H1 (cell line): Measurements from ENCODE around the gene MGRN1. TPM values are rescaled to one million over a fixed set of nuclear protein-coding genes. Genes with fewer than 3 reads are reported as not detected.

Experiments
- CTCF ChIA-PET: fragments of 300-600 bp; sonication (Branson Sonifier 250); formaldehyde crosslinking; loops from one replicate; lab custom pipeline; 2021; ENCODE audit not compliant: partially characterized antibody; lab: Charles Lee
- POLR2A ChIA-PET: fragments of 300-600 bp; sonication (Branson Sonifier 250); formaldehyde crosslinking; loops from one replicate; lab custom pipeline; 2021; ENCODE audit warnings: inconsistent platforms; ENCODE audit not compliant: partially characterized antibody; lab: Charles Lee
- DNase-seq, 2 experiments: peaks; one replicate each; pipeline versions ENCODE4 v3.0.0 to v3.0.0-alpha.2; 2010 to 2022; ENCODE audit warnings: low spot score in 2 of 2, low read depth in 1 of 2, mixed read lengths in 1 of 2
- FAIRE-seq: peaks from 2 replicates; lab custom pipeline; 2011; peaks lifted over from hg19 to GRCh38; lab: Jason Lieb, UNC
- H2AFZ ChIP-seq: 2 replicates; pipeline ENCODE4 v1.8.1; 2012; ENCODE audit warnings: low read length, inconsistent platforms
- H2AK5ac ChIP-seq: 2 replicates; pipeline ENCODE4 v1.6.1; 2013; ENCODE audit warnings: low read depth, low read length
- H2BK120ac ChIP-seq: replicated peaks from 2 replicates; pipeline ENCODE3; 2013; ENCODE audit warnings: low read depth, low read length, inconsistent platforms
- H2BK12ac ChIP-seq: 2 replicates; pipeline ENCODE4 v1.6.1; 2013; ENCODE audit warnings: low read depth, low read length
- H2BK15ac ChIP-seq: 2 replicates; pipeline ENCODE4 v1.6.1; 2013; ENCODE audit warnings: low read length
- H2BK20ac ChIP-seq: 2 replicates; pipeline ENCODE4 v1.6.1; 2013; ENCODE audit warnings: low read length
- H2BK5ac ChIP-seq: 2 replicates; pipeline ENCODE4 v1.6.1; 2013; ENCODE audit warnings: low read depth, low read length
- H3K14ac ChIP-seq: 2 replicates; pipeline ENCODE4 v1.6.1; 2013; ENCODE audit warnings: inconsistent platforms; ENCODE audit not compliant: insufficient read length
- H3K18ac ChIP-seq: 2 replicates; pipeline ENCODE4 v1.6.1; 2013; ENCODE audit warnings: low read length; ENCODE audit errors: extremely low read depth
- H3K23ac ChIP-seq: 2 replicates; pipeline ENCODE4 v1.6.1; 2013; ENCODE audit warnings: inconsistent platforms; ENCODE audit not compliant: insufficient read length
- H3K23me2 ChIP-seq: 2 replicates; pipeline ENCODE4 v1.6.1; 2013; ENCODE audit warnings: low read depth, low read length
- H3K27ac ChIP-seq: 2 replicates; pipeline ENCODE4 v1.6.1; 2011; ENCODE audit warnings: low read depth, low read length, inconsistent platforms
- H3K27me3 ChIP-seq, 4 experiments: replicated peaks in 1 of 4; 1 replicate in 1 of 4; 2 replicates in 3 of 4; pipeline versions ENCODE4 v1.6.1 to v1.8.1; 2011 to 2013; ENCODE audit warnings: low read length in 3 of 4, mild to moderate bottlenecking in 3 of 4, inconsistent platforms in 2 of 4, mixed read lengths in 2 of 4, moderate library complexity in 1 of 4; ENCODE audit not compliant: control insufficient read depth in 3 of 4, insufficient read depth in 3 of 4; ENCODE audit errors: extremely low read depth in 1 of 4
- H3K36me3 ChIP-seq, 4 experiments: 2 replicates each; pipeline versions ENCODE4 v1.6.1 to v1.8.1; 2011 to 2013; ENCODE audit warnings: mild to moderate bottlenecking in 4 of 4, low read length in 3 of 4, moderate library complexity in 2 of 4, control low read depth in 1 of 4, inconsistent platforms in 1 of 4; ENCODE audit not compliant: insufficient read depth in 4 of 4, control insufficient read depth in 2 of 4
- H3K4ac ChIP-seq: replicated peaks from 2 replicates; pipeline ENCODE3; 2013; ENCODE audit warnings: low read length, low read depth, mixed read lengths, inconsistent platforms; ENCODE audit not compliant: insufficient read length
- H3K4me1 ChIP-seq, 4 experiments: replicated peaks in 1 of 4; 1 replicate in 1 of 4; 2 replicates in 3 of 4; pipeline versions ENCODE4 v1.6.1 to v1.8.1; 2011 to 2013; ENCODE audit warnings: low read length in 3 of 4, inconsistent platforms in 2 of 4, mixed read lengths in 1 of 4; ENCODE audit not compliant: insufficient read depth in 4 of 4, control insufficient read depth in 3 of 4
- H3K4me2 ChIP-seq, 2 experiments: 2 replicates each; pipeline versions ENCODE4 v1.6.1 to v1.8.1; 2011 to 2013; ENCODE audit warnings: low read depth in 2 of 2, low read length in 2 of 2, control low read depth in 1 of 2, inconsistent platforms in 1 of 2, mild to moderate bottlenecking in 1 of 2; ENCODE audit not compliant: insufficient read depth in 1 of 2
- H3K4me3 ChIP-seq, 4 experiments: fragments of 200-600, 300-600 bp in 1 of 4; sonication (generic), shearing (Covaris generic), sonication (Bioruptor Twin) in 1 of 4; 2 replicates each; pipeline versions ENCODE4 v1.5.1 to v1.8.1; 2011 to 2016; ENCODE audit warnings: low read length in 4 of 4, low read depth in 3 of 4, control low read depth in 2 of 4, inconsistent platforms in 2 of 4, mild to moderate bottlenecking in 2 of 4, mixed read lengths in 1 of 4, moderate library complexity in 1 of 4; ENCODE audit not compliant: insufficient read depth in 2 of 4; ENCODE audit errors: extremely low read depth in 1 of 4
- H3K56ac ChIP-seq: replicated peaks from 2 replicates; pipeline ENCODE3; 2013; ENCODE audit warnings: low read depth, mild to moderate bottlenecking, mixed read lengths, low read length, inconsistent platforms; ENCODE audit not compliant: insufficient read length
- H3K79me1 ChIP-seq: 2 replicates; pipeline ENCODE4 v1.6.1; 2013; ENCODE audit warnings: low read depth, low read length, control low read depth
- H3K79me2 ChIP-seq, 2 experiments: 2 replicates each; pipeline versions ENCODE4 v1.6.1 to v1.8.1; 2012 to 2013; ENCODE audit warnings: low read length in 2 of 2, mild to moderate bottlenecking in 2 of 2, inconsistent platforms in 1 of 2; ENCODE audit not compliant: insufficient read depth in 2 of 2, control insufficient read depth in 1 of 2
- H3K9ac ChIP-seq, 4 experiments: replicated peaks in 1 of 4; 1 replicate in 1 of 4; 2 replicates in 3 of 4; pipeline versions ENCODE4 v1.6.1 to v1.8.1; 2011 to 2013; ENCODE audit warnings: low read depth in 3 of 4, low read length in 3 of 4, control low read depth in 2 of 4, mild to moderate bottlenecking in 2 of 4, moderate library complexity in 2 of 4, inconsistent platforms in 1 of 4; ENCODE audit errors: extremely low read depth in 1 of 4
- H3K9me3 ChIP-seq, 2 experiments: 2 replicates each; pipeline versions ENCODE4 v1.6.1 to v1.8.1; 2012 to 2013; ENCODE audit warnings: mild to moderate bottlenecking in 2 of 2, moderate library complexity in 2 of 2, control low read depth in 1 of 2, inconsistent platforms in 1 of 2, low read depth in 1 of 2, low read length in 1 of 2, mixed read lengths in 1 of 2; ENCODE audit not compliant: insufficient read depth in 2 of 2
- H4K20me1 ChIP-seq, 2 experiments: replicated peaks in 1 of 2; 2 replicates each; pipeline versions ENCODE3 to v1.8.1; 2011 to 2013; ENCODE audit warnings: inconsistent platforms in 2 of 2, low read length in 2 of 2, mild to moderate bottlenecking in 1 of 2; ENCODE audit not compliant: insufficient read depth in 2 of 2, control insufficient read depth in 1 of 2
- H4K5ac ChIP-seq: 2 replicates; pipeline ENCODE4 v1.6.1; 2013; ENCODE audit warnings: low read length, low read depth, mixed read lengths, inconsistent platforms; ENCODE audit not compliant: insufficient read length
- H4K8ac ChIP-seq: 2 replicates; pipeline ENCODE4 v1.8.0; 2013; ENCODE audit warnings: mild to moderate bottlenecking, moderate library complexity, low read length, inconsistent platforms; ENCODE audit not compliant: insufficient read depth; ENCODE audit errors: extremely low read depth
- H4K91ac ChIP-seq: replicated peaks from 2 replicates; pipeline ENCODE3; 2013; ENCODE audit warnings: low read length, mixed read lengths, inconsistent platforms; ENCODE audit not compliant: insufficient read length
- CHD1 ChIP-seq: IDR thresholded peaks from 2 replicates; pipeline ENCODE4 v1.6.1; 2012; ENCODE audit warnings: low read depth, low read length, improper control_type of control experiment
- FOSL1 ChIP-seq: IDR thresholded peaks from 2 replicates; pipeline ENCODE4 v1.6.1; 2011; ENCODE audit warnings: mild to moderate bottlenecking, low read depth, low read length, moderate library complexity; ENCODE audit not compliant: insufficient read depth
- GTF2F1 ChIP-seq: IDR thresholded peaks from 2 replicates; pipeline ENCODE4 v1.6.1; 2012; ENCODE audit warnings: low read depth, low read length, improper control_type of control experiment, borderline replicate concordance
- MAX ChIP-seq: IDR thresholded peaks from 2 replicates; pipeline ENCODE4 v1.6.1; 2012; ENCODE audit warnings: inconsistent platforms
- POLR2A ChIP-seq, 2 experiments: IDR thresholded peaks; 1 replicate in 1 of 2; 2 replicates in 1 of 2; pipeline ENCODE4 v1.6.1; 2011; ENCODE audit warnings: low read depth in 2 of 2, low read length in 2 of 2, mild to moderate bottlenecking in 2 of 2; ENCODE audit errors: control extremely low read depth in 1 of 2
- RAD21 ChIP-seq, 2 experiments: IDR thresholded peaks in 1 of 2; conservative IDR thresholded peaks in 1 of 2; 2 replicates each; pipeline ENCODE4 v1.6.1; 2011; ENCODE audit warnings: low read depth in 2 of 2, low read length in 2 of 2, improper control_type of control experiment in 1 of 2, inconsistent platforms in 1 of 2, mild to moderate bottlenecking in 1 of 2, moderate library complexity in 1 of 2
- RBBP5 ChIP-seq: IDR thresholded peaks from 2 replicates; pipeline ENCODE4 v1.7.1; 2012; ENCODE audit warnings: low read depth, mild to moderate bottlenecking, inconsistent platforms, low read length, moderate library complexity, borderline replicate concordance
- SUZ12 ChIP-seq: fragments of 200-600 bp; sonication (generic); IDR thresholded peaks from 2 replicates; pipeline ENCODE4 v1.6.1; 2012; ENCODE audit warnings: mild to moderate bottlenecking, inconsistent platforms, low read length, moderate library complexity, mixed read lengths
- TAF7 ChIP-seq: optimal IDR thresholded peaks from 2 replicates; pipeline ENCODE3; 2011; ENCODE audit warnings: low read depth, mild to moderate bottlenecking, inconsistent platforms, low read length, moderate library complexity, borderline replicate concordance
- TCF12 ChIP-seq: IDR thresholded peaks from 2 replicates; pipeline ENCODE4 v1.6.1; 2011; ENCODE audit warnings: low read depth, mild to moderate bottlenecking, low read length
- WGBS, 2 experiments: shearing (Covaris generic) in 1 of 2; methylation state at CpG; one replicate each; pipeline versions ENCODE4 v1.1.6 to v1.1.7; 2013 to 2015; ENCODE audit warnings: low lambda C conversion rate in 2 of 2, mixed read lengths in 2 of 2, inconsistent platforms in 1 of 2, low coverage in 1 of 2, missing lambda C conversion rate in 1 of 2; ENCODE audit not compliant: insufficient replicate concordance in 2 of 2, insufficient coverage in 1 of 2, insufficient read length in 1 of 2; ENCODE audit errors: extremely low coverage in 1 of 2, missing lambda C conversion rate in 1 of 2; 5-methylcytosine and 5-hydroxymethylcytosine counted together
- polyA plus RNA-seq, 7 experiments: library from polyadenylated mRNA; depleted of rRNA in 3 of 7; stranded (reverse) in 5 of 7; unstranded in 2 of 7; fragments of >200 nt in 5 of 7; fragments of 200-250 nt in 2 of 7; gene quantifications; 1 replicate in 5 of 7; 2 replicates in 1 of 7; 4 replicates in 1 of 7; pipeline versions ENCODE4 v1.2.1 to v1.2.3, GENCODE V29; 2011 to 2013; ENCODE audit warnings: missing spikeins in 2 of 7, mixed read lengths in 2 of 7
- total RNA-seq: library from RNA; stranded (reverse); fragmentation: NEBNext Ultra II Directional; extraction: Animal tissue kit (Norgen Biotek cat#: 25700); gene quantifications from 2 replicates; pipeline ENCODE4 v1.2.1, GENCODE V29; 2021

Gene MGRN1
- total and polyA plus RNA-seq, 2 of the 8 experiments (the other 6 are each of a cell fraction or from before 2014, with no cell fraction given): 15.0 to 82.3 TPM

GRCh38 chr16:4636196-4636595 lies 11.6 kb downstream of the MGRN1 start:
- Histone ChIP-seq H3K4ac (no peak overlapping the region), H2BK5ac (no peak overlapping the region), H3K9me3 (no peaks in the 10 kb centered on the region), H2BK15ac (no peak overlapping the region), H4K5ac (no peak overlapping the region), H2BK12ac (no peak overlapping the region), H4K20me1 (peaks cover 8 to 24% of the 10 kb centered on the region in 2 experiments), H3K14ac (no peak overlapping the region), H3K4me1 (no peaks in the 10 kb centered on the region; a peak in 1 of 7 replicates), H4K8ac (no peak overlapping the region), H4K91ac (no peak overlapping the region), H3K23me2 (no peaks in the 10 kb centered on the region), H3K36me3 (peaks cover 0 to 6% (median under 1%) of the 10 kb centered on the region in 4 experiments; a peak in 2 of 8 replicates), H2BK120ac (no peak overlapping the region), H2BK20ac (no peak overlapping the region), H3K56ac (no peak overlapping the region), H3K4me3 (no peak overlapping the region), H3K79me2 (peaks cover 0 to 79% of the 10 kb centered on the region in 2 experiments; a peak in 3 of 4 replicates), H3K18ac (no peak overlapping the region), H2AFZ (no peak overlapping the region), H3K23ac (no peak overlapping the region), H3K27ac (no peak overlapping the region), H3K79me1 (peaks cover 26% of the 10 kb centered on the region), H2AK5ac (no peak overlapping the region), H3K27me3 (no peaks in the 10 kb centered on the region; a peak in 1 of 7 replicates), H3K4me2 (no peak overlapping the region), H3K9ac (no peak overlapping the region)
- CTCF ChIA-PET: interaction anchor here (0.6 to 7.4 kb wide), 9 partner anchors 10 to 133 kb away, joined by 3 to 49 read pairs (median 3); no protein-coding TSS in a partner anchor
- POLR2A ChIA-PET: interaction anchor here (1.0 kb wide), 1 partner anchor 11 kb away, joined by 6 read pairs; the partner anchor contains the start of gene MGRN1
- 93% methylated on average over 13 of the region's 13 CpGs; no CpG with 5 or more reads in 1 of the 2 experiments for WGBS, 2 experiments
- no peak for TF ChIP-seq GTF2F1
- TF ChIP-seq SUZ12: no peak
- no peak for TF ChIP-seq POLR2A (IDR thresholded peaks at IDR 0.05; ENCODE audit: control extremely low read depth in 1 of 2, low read depth in 2 of 2, low read length in 2 of 2)
- no peak for TF ChIP-seq FOSL1
- TF ChIP-seq RAD21 (IDR thresholded peaks at IDR 0.05 in 1 of 2, conservative IDR thresholded peaks at IDR 0.05 in 1 of 2; ENCODE audit: low read depth in 2 of 2, low read length in 2 of 2): no peak
- no peak for TF ChIP-seq CHD1
- TF ChIP-seq TCF12: no peak
- TF ChIP-seq TAF7: no peak
- TF ChIP-seq MAX: no peak
- TF ChIP-seq RBBP5: no peak
- no peak for FAIRE-seq
- DNase-seq: no peak
